ENCODE measurements around the gene MT4.
"Not testable (repeated sequence)": the region's sequence is repeated elsewhere in the genome, so short reads cannot be mapped to it uniquely, and the experiment has no call there.

Gene MT4

DNA sequence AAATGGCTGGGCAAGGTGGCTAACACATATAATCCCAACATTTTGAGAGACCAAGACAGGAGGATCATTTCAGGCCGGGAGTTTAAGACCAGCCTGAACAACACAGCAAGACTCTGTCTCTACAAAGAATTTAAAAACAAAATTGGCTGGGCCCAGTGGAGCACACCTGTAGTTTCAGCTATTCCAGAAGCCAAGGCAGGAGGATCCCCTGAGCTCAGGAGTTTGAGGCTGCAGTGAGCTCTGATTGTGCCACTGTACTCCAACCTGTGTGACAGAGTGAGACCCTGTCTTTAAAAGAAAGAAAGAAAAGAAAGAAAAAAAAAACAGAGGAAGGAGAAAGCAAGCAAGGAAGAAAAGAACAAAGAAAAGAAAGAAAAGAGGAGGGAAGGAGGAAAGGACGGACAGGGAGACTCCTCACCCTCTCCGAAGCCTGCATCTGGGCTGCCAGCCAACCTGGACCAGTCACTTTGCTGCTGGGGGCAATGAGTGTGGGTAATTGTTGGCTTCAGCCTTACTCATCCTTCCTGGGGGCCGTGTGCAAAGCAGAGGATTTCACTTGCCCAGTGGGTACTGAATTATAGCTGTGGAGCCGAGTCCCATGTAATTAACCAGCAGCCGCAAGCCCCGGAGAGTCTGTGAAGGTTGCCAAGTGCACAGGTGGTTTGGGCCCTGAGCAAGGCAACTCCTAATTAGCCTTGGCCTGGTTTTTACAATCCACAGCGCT, 6.7 kb upstream of the MT4 start:
- DNase-seq (ENCODE audit: low read depth in 2 of 2): no peak

DNA sequence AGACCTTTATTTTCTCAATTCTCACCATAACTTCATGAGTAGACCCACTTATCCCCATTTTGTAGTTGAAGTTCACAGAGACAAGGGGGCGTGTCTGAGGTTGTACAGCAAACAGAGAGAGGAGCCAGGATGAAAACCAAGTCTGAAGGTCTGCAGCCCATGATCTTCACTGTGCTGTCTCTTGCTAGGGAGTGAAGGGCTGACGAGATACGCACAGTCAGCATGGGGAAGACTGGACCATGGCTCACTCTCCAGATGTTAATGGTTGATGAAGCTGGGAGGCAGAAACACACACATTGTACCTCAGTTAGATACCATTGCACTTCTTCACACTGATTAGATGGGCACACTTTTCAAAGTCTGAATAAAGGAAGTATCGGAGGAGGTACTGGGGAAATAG, 5.8 kb upstream of the MT4 start:
- no peak for DNase-seq (ENCODE audit: low read depth in 2 of 2)

- no peak for DNase-seq (ENCODE audit: low read depth in 2 of 2)
Measured at GRCh38 chr16:56560447-56560846, 4.4 kb upstream of the MT4 start.

DNA sequence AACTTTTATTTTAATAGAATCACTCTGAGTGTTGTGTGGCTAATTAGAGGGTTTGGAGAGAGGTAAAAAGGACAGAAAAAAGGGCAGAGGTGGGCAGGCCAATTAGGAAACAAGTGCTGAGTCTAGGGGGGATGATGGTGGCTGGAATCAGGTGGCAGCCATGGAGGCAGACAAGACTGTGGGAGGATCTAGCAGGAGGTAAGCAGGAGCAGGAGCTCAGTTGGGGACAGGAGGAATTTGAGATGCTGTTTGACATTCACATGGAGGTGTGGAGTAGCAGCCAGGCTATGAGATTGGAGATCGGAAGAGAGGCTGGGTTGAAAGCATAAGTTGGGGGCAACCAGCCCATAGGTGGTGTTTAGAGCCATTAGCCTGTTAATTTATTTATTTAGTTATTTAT, 3.7 kb upstream of the MT4 start:
- no peak for DNase-seq (ENCODE audit: low read depth in 2 of 2)

GRCh38 chr16:56569971-56570370, 5.1 kb downstream of the MT4 start:
- DNase-seq (ENCODE audit: low read depth in 2 of 2): no peak

DNA sequence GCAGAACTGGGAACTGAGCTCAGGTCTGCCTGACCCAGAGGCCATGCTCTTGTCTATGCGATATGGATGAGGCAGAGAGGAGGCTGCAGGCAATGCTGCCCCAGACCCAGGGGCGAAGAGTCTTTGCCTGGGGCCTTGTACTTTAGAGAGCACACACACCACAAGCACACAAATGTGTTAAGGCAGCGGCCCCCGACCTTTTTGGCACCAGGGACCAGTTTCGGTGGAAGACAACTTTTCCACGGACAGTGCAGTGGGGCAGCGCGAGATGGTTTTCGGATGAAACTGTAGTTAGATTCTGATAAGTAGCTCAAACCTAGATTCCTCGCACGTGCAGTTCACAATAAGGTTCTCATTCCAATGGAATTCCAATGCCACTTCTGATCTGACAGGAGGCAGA, 6.7 kb downstream of the MT4 start:
- no peak for DNase-seq (ENCODE audit: low read depth in 2 of 2)

GRCh38 chr16:56574625-56575024, 9.8 kb downstream of the MT4 start:
- DNase-seq (ENCODE audit: low read depth in 2 of 2): no peak

GRCh38 chr16:56576585-56577299, 11.9 kb downstream of the MT4 start:
- peak; percentile 45 to 74 for DNase-seq (ENCODE audit: low read depth in 2 of 2)

DNA sequence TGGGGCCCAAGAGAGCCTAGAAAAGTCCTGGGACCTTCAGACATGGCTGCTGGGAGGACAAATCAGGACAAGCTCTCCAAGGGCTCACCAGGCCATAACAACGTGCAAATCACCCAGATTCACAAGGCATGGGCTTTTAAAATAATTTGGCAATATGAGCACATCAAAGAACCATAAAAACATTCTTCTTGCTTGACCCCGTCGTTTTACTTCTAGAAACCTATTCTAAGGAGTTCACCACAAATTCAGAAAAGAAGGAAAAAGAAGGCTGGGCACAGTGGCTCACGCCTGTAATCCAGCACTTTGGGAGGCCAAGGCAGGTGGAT, 12.4 kb downstream of the MT4 start:
- no peak for DNase-seq (ENCODE audit: low read depth in 2 of 2)

- no peak for DNase-seq (ENCODE audit: low read depth in 2 of 2)
Measured at GRCh38 chr16:56580391-56581048, 15.6 kb downstream of the MT4 start.

GRCh38 chr16:56582911-56583310, 18.0 kb downstream of the MT4 start:
- DNase-seq (ENCODE audit: low read depth in 2 of 2): not testable (repeated sequence)

DNA sequence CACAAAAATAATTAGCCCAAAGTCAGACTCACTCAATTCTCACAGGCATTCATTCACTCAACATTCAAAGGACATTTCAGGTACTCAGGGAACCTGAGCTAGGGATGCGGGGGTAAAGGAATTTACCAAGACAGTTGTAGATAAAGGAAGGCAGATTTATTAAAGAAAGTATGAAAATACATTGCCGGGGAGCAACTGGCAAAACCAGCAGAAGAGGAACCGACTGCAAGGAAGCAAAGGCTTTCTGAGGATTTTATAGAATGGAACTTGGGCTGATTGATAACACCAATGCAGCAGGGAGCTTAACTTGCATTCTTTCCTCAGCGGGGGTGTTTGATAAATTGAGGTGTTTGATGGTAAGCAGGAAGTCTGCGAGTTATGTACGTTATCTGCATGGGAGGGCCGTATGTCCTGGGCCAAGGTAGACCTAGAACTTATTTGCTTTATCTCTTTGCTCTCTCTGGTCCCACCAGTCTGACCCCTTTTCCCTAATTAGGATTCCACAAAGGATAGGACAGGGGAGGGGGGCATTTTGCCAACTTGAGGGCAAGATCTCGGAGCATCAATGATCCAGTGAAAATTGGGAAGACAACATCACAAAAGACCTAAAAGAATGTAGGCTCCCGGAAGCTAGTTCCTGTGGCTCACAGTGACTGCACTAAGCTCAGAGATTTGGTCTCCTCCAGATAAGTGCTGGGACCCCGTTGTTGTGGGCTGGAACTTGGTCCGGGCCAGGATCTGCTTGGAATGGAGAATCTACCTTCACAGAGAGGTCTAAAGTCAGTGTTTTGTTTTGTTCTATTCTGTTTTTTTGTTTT, 18.7 kb downstream of the MT4 start:
- no peak for DNase-seq (ENCODE audit: low read depth in 2 of 2)

DNA sequence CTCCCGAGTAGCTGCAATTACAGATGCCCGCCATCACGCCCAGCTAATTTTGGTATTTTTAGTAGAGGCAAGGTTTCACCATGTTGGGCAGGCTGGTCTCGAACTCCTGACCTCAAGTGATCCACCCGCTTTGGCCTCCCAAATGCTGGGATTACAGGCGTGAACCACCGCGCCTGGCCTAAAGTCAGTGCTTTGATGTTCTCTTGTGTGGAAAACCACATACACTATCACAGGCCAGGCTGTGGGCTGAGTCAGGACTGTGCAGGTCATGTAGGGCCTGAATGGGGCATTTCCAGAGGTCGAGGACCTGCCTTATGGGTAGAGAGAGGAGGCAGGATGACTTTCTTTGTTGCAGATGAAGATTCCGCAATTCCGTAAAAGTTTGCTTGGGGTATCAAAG, 19.4 kb downstream of the MT4 start:
- no peak for DNase-seq (ENCODE audit: low read depth in 2 of 2)

DNA sequence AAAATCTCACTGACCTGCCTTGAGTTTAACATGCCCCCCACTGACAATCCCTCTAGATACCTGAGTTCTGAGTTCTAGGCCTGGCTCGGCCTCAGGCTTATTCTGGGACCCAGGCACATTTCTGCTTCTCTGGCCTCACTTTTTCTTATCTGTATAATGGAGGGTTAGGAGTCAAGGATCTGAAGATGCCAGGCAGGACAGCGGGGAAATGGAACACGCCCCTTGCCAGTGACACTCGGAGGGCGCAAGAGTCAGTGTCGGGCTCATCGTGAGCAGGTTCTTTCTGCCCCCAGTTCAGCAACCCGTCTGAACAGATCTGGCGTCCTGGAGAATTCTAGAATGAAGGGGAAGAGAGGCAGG, 23.9 kb downstream of the MT4 start:
- DNase-seq (ENCODE audit: low read depth in 2 of 2): no peak

DNA sequence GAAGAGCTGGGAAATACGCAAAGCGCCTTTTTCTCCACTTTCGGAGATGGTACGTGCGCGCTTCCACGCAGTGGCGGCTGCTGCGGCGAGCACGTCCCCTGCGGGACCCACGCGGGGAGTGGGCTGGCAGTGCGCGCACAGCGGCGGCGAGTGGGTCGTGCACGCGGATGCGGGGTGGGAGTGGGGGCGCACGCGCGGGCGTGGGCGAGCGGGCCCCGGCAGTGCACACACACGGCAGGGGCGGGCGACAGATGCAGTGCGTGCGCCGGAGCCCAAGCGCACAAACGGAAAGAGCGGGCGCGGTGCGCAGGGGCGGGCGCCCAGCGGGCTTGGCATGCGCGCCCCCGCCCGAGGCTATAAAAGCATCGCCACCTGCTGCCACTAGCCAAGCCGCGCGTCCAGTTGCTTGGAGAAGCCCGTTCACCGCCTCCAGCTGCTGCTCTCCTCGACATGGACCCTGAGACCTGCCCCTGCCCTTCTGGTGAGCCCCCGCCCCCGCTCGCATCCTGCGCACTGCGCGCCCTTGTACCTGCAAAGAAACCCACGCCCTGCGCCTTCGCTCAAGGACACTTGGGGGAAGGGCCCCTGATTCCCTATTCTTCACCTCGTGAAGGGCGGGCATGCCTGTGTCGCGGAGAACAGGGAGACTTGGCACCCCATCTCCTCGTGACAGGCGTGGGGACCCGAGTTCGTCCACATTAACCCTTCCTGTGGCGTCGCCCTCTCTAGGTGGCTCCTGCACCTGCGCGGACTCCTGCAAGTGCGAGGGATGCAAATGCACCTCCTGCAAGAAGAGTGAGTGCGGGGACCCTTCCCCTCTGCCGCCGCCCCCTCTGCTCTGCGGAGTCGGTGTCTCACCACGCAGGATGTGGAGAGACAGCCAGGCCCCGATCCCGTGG, 24.5 kb downstream of the MT4 start, which contains the start of gene MT3:
MT3 (plus strand) TSS at position 388 of the 899 bp plus-strand sequence; CDS start at position 451, 63 bp downstream.
- no peak for DNase-seq (ENCODE audit: low read depth in 2 of 2)

DNA sequence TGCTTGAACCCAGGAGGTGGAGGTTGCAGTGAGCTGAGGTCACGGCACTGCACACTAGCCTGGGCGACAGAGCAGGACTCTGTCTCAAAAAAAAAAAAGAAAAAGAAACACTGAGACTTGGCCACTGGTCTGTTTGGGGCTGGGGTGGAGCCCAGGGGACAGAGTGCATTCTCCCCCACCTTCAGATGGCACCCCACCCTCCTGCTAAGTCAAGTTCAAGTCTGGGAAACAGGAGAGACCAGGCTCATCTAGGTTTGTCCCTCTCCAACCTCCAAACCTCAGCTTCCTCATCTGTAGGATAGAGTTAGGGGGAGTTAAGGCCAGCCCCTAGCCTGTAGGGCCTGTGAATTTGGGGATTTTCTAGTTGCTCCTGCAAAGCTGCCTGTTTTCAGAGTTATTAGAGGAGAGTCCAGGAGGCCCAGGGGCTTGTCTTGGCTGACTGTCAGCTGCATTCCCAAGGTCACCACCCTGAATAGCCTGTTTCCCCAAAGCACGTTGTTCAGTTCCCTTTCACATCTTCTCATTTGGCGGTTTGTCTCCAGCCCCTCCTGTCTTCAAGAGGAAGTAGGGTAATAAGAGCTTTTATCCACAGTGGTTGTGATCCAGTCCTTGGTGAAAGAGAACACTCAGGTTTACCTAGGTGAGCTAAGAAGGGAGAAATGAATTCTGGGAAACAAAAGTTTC, 26.6 kb downstream of the MT4 start:
- DNase-seq (ENCODE audit: low read depth in 2 of 2): no peak

GRCh38 chr16:56593573-56594291, 28.9 kb downstream of the MT4 start:
- no peak for DNase-seq (ENCODE audit: low read depth in 2 of 2)

- no peak for DNase-seq (ENCODE audit: low read depth in 2 of 2)
Measured at GRCh38 chr16:56594292-56594619, 29.4 kb downstream of the MT4 start.

- DNase-seq (ENCODE audit: low read depth in 2 of 2): no peak
Measured at GRCh38 chr16:56600398-56600999, 35.6 kb downstream of the MT4 start.

DNA sequence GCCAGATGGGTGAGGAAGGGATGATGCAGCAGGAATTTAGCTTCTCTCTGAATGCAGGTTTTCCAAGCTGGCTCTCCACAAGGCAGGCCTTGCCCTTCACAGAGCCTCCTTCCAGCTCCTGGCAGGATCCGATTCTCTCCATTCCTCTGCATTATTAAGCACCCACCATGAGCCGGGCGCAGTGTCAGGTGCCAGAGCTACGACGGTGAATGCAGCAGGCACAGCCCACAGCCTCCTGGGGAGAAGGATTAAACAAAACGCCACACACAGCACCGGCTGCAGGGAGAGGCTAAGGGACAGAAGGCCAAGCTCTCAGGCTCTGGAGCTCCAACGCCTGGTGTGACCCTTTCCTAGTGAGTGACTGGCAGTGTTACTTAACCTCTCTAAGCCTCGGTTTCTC, 36.5 kb downstream of the MT4 start:
- no peak for DNase-seq (ENCODE audit: low read depth in 2 of 2)
